Left renal cortex interstitium (tissue), 4 donors: ENCODE results near the gene CACNB4. TPM values are rescaled to one million over a fixed set of nuclear protein-coding genes. Genes with fewer than 3 reads are reported as not detected.
"Not testable (repeated sequence)": the region's sequence is repeated elsewhere in the genome, so short reads cannot be mapped to it uniquely, and the experiment has no call there.

Experiments used
- DNase-seq, 4 donors: peaks; one replicate each; pipeline ENCODE4 v3.0.0-alpha.2; 2013; ENCODE audit warnings: low read depth in 4 of 4, low spot score in 2 of 4, missing footprints in 1 of 4
- polyA plus RNA-seq, 4 donors: library from polyadenylated mRNA; unstranded; fragments of 120-200 nt; gene quantifications; one replicate each; pipeline ENCODE4 v1.2.1, GENCODE V29; 2013; ENCODE audit not compliant: insufficient read length in 4 of 4

CACNB4 gene
- polyA plus RNA-seq, 4 donors, result 5.9 to 14.2 (median 10.5) TPM

DNA sequence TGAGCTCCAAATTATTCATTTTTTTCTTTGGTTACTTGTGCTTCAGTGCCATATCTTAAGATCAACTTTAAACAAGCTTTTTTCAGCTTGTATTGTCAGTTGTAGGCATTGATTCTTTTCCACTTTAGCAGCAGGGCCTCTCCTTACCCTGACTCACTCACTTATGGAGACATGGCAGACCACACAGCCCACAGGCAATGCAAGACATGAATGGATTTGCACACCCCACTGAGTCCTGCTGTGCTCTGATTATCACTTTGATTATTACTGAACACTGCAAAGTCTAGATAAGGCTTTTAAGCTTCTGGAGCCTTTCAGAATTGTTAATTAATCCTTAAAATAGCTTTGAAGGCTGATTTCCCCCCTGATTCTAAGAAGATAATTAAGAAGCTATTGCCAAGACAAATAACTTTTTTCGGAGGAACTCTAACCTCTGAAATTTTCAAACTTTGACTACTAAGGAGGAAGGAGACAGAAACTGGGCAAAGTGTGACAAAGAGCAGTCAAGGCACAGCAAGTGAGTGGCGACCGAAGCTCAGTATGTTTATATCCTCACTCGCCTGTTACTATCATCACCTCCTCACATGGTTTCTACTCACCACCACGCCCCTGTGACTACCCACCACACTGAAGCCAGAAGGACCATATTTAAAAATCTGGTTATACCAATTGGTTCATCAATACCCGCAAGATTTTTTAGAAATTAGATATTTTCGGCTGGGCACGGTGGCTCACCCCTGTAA lies 43.3 kb downstream of the CACNB4 start:
- DNase-seq, result no peak

DNA sequence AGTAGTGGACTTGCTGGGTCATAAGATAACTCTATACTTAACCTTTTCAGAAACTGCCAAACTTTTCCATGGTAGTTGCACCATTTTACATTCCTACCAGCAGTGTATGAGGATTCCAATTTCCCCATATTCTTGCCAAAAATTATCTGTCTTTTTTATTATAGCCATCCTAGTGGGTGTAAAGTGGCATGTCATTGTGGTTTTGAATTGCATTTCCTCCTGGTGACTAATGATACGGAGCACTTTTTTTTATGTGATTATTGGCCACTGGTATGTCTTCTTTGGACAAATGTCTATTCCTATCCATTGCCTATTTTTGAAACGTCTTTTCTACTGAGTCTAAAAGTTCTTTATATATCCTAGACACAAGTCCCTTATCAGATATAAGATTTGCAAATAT lies 44.3 kb downstream of the CACNB4 start:
- DNase-seq, result no peak

DNA sequence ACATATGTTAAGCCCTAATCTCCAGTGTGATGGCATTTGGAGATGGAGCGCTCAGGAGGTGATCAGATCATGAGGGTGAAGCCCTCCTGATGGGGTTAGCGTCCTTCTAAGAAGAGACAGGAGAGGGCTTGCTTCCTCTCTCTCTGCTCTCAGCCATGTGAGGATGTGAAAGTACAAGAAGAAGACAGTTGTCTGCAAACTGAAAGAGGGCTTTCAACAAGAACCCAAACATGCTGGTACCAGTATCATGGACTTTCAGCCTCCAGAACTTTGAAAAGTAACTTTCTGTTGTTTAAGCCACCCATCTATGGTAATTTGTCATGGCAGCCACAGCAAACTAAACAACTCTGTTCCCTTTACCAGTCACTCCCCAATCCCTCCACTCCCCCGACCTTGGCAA lies 47.4 kb downstream of the CACNB4 start:
- DNase-seq, result no peak

DNA sequence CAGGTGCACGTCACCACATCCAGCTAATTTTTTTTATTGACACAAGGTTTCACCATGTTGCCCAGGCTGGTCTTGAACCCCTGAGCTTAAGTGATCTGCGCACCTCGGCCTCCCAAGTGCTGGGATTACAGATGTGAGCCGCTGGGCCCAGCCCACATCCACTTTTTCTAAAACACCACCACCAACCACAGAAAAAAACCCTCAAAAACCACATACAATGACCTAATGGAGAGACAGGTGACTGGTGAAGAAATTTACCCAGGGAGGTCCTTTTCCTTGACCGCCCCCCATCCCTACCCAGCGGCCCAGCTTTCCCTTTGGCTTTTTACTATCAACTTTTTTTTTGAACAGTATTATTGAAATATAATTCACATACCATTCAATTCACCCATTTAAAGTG lies 47.9 kb downstream of the CACNB4 start:
- no peak for DNase-seq

DNA sequence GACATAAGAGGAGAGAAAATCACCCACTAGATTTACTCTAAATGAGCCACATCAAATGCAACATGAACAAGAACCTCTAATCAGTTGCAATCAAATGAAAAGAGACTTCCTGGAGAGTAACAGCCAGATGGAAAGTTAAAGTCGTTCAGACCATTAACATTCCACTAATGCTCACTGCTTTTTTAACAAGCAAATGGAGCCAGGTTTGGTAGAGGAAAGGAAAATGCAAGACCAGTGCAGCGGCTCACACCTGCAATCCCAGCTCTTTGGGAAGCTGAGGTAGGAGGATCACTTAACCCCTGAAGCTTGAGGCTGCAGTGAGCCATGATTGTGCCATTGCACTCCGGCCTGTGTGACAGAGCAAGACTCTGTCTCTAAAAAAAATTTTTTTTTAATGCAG lies 48.5 kb downstream of the CACNB4 start:
- DNase-seq, result no peak

DNA sequence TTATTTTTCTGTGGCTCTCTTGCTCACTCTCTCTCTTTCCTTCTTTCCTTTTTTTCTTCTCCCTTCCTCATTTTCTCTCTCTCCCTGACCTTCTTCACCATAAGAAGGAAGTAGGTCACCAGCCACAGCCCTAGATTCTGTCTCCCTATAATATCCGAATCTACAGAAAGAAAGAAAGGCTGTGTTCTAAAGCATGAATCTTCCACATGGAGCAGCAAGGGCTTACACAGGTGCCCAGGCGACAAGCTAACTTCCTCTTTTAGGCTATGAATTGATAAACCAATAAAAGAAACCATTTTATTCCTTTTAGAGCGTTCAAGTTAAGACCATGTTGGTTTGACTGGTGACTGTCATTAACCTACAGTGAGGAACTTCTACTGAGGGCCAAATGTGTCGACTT lies 49.3 kb downstream of the CACNB4 start:
- DNase-seq, result no peak

DNA sequence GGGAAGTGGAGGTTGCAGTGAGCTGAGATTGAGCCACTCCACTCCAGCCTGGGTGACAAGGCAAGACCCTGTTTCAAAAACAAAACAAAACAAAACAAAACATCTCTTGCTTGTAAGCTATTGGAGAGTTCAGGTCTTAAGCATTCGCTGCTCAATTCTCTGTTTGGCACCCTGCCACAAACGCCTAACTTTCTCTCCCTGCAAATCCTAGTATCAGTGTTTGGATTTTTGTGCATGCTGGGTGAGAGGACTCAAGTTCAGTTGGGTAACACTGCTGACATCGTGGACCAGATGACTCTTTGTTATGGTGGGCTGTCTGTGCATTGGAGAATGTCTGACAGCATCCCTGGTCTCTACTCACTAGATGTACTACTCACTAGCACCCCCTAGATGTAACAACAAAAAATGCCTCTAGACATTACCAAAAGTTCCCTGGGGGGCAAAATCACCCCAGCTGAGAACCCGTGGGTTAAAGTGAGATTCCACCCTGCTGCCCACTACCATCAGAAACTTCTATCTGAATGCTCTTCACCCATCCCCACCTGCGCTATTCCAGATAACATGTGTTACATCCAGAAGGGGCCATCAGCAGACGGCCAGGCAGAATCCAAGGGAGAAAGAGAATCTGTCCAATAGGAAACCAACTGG lies 50.9 kb downstream of the CACNB4 start:
- no peak for DNase-seq

DNA sequence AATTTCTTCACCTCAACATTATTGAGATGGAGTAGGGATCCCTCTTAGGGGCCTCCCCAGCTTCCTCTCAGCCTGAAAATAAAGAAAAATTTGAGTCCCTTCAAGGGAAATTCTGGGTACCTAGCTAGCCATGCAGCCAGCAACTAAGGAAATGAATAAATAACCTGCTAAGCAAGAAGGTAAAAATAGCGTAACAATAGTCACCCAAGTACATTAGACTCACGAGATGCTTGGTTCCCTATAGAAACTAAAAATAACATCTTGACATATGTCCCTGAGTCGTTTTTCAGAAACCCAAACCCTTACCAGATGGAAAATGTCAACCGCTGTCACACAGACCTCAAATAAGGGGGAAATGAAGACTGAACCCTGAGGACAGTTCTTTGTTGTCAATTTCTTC lies 51.9 kb downstream of the CACNB4 start:
- DNase-seq, result no peak

DNA sequence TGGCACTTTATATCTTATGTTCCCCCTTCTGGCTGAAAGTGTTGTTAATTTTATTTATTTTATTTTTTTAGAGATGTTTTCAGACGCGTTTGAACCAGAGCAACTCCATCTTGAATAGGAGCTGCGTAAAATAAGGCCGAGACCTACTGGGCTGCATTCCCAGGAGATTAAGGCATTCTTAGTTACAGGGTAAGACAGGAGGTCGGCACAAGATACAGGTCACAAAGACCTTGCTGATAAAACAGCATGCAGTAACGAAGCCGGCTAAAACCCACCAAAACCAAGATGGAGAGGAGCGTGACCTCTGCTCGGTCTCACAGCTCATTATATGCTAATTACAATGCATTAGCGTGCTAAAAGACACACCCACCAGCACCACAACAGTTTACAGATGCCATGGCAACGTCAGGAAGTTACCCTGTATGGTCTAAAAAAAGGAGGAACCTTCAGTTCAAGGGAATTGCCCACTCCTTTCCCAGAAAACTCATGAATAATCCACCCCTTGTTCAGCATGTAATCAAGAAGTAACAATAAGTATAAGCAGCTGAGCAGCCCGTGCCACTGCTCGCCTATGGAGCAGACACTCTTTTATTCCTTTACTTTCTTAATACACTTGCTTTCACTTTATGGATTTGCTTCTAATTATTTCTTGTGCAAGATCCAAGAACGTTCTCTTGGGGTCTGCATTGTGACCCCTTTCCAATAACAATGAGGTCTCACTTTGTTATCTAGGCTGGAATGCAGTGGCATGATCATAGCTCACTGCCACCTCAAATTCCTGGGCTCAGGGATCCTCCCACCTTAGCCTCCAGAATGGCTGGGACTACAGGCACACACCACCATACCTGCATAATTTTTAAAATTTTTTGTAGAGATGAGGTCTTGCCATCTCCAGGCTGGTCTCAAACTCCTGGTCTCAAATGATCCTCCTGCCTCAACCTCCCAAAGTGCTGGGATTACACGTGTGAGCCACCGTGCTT lies 55.9 kb downstream of the CACNB4 start:
- no peak for DNase-seq

DNA sequence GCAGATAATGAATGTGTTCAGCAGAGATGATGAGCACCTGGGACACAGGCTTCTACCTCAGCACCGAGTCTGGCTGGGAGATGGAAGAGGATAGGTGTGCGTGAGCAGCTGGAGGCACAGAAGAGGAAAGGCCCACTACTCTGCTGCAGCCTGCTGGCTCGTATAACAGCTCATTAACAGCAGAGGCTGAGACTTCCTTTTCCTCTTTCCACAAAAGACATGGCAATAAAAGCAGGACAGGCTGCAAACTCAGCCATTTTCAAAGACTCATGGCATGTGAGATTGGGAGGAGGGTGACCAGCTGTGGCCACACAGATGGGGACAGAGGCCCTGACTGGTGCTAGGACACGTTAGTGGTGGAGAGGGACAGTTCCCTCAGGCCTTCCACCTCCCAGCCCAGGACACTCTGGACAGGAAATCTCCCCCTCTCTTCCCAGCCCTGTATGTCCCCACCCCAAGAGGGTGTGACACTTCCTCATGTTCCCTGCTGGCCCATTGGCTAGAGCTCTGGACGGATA lies 60.3 kb downstream of the CACNB4 start:
- DNase-seq, result no peak

DNA sequence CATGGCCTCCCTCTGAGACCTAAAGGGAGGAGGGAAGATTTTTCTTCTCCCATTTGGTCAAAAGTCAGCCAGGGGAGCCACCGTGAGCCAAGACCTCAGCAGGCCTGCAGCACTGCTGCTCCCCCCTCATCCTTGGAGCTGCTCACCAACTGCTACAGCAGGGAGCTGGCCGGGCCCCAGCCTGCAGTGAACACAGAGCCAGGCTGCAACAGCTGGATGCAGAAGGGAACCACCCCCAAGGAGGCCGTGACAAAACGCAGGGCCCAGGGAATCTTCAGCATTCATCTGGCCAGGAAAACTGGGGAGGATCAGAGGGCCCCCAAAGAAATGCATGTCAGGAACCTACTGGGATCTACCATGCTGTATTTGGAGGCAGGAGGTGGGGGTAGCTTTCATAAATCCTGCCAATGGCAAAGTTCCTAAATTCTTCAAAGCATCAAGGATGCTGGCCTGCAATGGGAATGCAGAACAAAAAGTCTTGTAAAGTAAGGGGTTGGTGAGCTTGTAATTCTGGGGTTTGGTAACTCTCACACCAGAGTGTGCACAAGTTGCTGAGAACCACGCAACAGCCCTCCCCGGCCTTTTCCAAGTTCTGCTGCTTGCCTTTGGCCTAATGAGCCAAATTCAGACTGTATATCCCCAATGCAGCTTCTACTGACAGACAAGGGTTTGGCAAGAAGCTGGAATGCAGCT lies 61.0 kb downstream of the CACNB4 start:
- DNase-seq, result no peak

DNA sequence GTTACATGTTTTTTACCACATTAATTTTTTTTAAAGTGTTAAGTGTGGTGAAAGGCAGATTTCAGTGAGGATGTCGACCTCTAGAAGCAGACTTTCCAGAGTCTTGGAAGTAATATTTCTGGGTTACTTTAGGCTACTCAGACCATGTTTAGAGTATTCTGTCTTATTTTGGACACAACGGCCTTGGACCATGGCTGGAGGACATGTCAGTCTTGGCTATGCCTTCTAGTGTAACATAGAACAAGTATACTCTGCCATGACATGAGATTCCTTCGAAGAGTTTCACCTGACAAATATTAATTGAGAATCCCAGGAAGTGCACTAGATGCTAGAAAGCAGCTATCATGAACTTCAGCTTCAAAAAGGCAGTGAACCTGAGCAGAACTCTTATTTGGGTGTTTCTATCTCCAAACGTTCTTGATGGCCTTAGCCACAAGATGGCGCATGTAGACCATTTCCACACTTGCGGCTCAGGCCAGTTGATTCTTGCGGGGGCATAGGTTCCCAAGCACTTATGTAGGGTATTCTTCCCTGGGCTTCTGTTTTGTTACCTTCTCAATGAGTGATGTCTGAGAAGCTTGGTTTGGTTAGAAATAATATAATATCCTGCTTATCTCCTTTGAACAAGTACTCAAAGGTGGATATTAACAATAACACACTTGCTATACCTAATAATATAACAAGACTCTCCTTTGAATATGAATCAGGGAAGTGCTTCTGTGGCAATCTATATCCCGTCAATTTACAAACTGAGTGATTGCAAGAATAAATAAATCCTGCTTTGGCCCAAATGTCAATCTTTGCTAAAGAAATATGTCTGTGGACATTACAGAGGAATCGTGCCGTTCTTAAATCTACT lies 62.0 kb downstream of the CACNB4 start:
- peak in 2 of 4 donors; percentile 44 to 75 for DNase-seq

DNA sequence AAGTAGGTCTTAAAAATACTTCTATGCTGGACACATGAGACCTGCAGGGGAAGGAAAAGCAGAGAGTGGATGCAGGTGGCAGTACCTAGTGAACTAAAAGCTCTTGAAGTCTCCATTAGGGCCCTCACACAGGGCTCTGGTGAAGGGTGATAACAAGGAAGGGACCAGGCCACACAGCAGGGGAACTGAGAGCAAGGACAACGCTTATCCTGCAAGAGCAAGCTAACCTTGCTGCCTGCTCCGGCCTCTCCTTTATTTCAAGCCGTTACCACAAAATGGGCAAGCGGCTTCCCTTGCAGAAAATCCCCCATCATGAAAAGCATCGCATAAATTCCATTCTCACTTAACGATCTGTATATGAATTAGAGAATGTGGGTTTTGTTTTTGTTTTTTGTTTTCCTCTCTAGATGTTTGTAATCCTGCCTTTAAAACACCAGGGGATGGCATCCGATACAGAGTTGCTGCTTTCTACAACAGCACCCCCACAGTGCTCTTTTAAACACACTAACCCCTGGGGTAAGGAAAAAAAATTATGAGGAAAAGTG lies 64.5 kb downstream of the CACNB4 start:
- no peak for DNase-seq

DNA sequence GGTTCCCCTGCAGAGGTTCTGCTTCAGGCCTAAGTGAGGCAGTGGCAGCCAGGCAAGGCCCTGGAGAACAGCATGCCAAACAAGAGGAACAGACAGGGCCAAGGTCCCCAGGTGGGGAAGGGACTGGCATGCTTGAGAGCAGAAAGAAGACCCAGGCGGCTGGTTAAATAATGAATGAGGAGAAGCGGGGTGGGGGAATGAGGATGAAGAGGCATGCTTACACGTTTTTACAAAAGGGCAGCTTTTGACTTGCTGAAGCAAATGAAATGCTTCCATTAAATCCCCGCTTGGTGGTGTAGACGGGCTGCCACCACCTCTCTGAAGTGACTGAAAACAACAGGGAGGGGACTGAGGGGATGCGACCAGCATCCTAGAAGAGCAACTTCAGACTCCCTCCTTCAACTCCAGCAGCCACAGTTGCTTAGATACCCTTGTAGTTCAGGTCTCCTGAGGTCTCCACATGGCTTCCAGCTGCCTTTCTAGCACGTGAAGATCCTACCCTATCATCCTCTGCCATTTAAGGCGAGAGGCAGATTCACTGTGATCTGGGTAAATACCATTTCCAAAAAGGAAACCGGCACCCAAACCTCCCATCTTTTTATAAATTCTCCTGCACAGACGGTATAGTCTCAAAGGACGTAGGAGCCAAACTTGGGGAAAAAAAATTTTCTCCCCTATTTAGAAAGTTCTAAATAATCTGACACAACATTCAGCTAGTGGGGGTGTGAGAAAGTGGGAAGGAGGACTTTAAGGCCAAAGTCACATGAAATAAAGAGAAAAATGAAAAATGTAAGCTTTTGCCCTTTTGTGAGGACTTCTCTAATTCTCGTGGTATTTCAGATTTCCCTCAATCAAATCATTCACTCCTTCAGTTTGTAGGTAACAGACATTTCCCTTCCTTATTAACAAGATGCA lies 65.6 kb downstream of the CACNB4 start:
- no peak for DNase-seq

DNA sequence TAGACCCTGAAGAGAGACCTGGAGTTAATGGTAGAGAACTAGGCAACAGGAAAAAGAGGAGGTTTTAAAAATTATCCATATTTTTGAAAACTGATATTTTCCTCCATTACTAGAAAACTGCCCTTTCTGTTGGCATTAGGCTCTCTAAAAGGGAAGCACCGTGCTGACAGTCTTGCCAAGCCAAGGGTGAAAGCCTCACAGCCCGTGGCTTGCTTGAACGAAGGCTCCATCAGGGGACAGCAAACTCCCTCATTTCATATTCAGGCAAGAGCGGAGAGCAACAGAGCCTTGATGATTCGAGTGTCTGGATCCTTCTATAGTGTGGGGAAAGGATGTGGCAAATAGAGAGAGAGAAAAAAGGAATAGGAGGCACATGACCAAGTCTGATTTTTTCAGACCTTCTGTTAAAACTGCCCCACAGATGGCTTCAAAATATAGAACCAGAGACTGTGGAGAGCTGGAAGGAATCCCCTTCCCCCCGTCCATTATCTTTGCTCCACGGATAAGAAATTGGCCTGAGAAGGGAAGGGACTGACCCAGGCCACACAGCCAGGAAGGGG lies 67.0 kb downstream of the CACNB4 start:
- no peak for DNase-seq

DNA sequence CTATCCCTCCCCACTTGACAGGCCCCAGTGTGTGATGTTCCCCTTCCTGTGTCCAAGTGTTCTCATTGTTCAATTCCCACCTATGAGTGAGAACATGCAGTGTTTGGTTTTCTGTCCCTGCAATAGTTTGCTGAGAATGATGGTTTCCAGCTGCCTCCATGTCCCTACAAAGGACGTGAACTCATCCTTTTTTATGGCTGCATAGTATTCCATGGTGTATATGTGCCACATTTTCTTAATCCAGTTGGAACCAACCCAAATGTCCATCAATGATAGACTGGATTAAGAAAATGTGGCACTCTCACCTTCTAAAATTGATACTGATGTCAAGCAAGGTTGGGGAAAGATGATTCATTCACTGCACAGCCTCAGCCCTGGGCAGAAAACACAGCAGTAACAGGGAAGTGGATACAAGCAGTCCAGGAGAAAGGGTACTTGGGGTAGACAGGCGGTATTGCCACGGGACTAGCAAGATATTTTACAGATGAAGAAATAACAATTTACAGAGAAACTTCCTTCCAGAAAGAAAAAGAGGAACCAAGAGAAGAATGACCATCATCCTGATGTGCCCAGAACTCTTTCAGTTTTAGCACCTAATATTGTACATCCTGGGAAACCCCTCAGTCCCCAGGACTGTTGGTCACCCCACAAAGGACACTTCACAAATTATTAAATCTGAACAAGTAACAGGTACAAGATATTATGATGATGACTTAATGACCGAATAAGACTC lies 68.1 kb downstream of the CACNB4 start:
- not testable (repeated sequence) for DNase-seq

DNA sequence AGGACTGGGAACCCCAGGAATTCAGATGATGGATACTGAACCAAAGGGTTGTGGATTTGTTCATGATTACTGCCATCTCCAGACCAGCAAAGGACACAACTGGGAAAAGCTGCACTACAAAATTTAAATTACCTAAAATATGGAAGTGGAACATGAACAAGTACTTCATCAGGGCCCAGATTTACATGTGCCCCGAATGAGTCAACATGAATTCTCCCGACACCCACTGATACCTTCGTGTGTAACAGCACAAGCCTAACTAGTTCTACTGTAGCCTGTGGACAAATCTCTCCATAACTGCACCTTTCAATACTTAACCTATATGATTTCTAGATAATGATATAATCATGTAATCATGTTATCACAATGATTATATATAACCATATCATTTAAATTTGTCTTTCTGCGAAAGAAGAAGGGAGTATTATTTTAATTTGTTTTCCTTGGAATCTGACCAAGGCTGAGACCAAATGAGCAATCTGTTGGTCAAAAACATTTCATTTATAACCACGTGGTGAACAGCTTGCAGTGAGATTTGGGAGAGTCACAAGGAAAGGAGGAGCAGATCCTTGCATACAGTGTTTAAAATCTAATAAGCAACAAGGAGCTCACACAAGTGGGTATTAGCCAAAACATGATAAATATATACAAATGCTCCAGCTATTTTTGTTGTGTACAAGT lies 70.5 kb downstream of the CACNB4 start:
- no peak for DNase-seq
